Activated CD4-positive, alpha-beta T cell treated with anti-CD3 and anti-CD28 coated beads, Interleukin-2, amount 10 ng/mL, durations not matched to agents 24 days and 14 days (primary cell): ENCODE data around the gene HRNR. TPM values are rescaled to one million over a fixed set of nuclear protein-coding genes. Genes with fewer than 3 reads are reported as not detected.

Experiments used
- DNase-seq: peaks from one replicate; pipeline ENCODE4 v3.0.0; 2022
- H3K27ac Mint-ChIP-seq: one replicate; pipeline ENCODE4 v1.8.0; 2022; ENCODE audit warnings: mild to moderate bottlenecking, mixed read lengths
- H3K27me3 Mint-ChIP-seq: one replicate; pipeline ENCODE4 v1.8.0; 2022; ENCODE audit warnings: mixed read lengths
- H3K36me3 Mint-ChIP-seq: one replicate; pipeline ENCODE4 v1.8.0; 2022; ENCODE audit warnings: low read depth, mild to moderate bottlenecking, mixed read lengths
- H3K4me1 Mint-ChIP-seq: one replicate; pipeline ENCODE4 v1.8.0; 2021; ENCODE audit warnings: mixed read lengths
- H3K4me3 Mint-ChIP-seq: one replicate; pipeline ENCODE4 v1.8.0; 2022; ENCODE audit warnings: mild to moderate bottlenecking, moderate library complexity, mixed read lengths
- H3K9me3 Mint-ChIP-seq: one replicate; pipeline ENCODE4 v1.8.0; 2021; ENCODE audit warnings: mixed read lengths
- intact Hi-C: fragments of 100-400 bp; cut with micrococcal nuclease; formaldehyde crosslinking; loops from one replicate; pipeline ENCODE4 v1.15.1; 2023
- total RNA-seq: library from RNA; stranded (reverse); gene quantifications from 2 replicates; pipeline ENCODE4 v1.2.3, GENCODE V29; 2022

HRNR gene
- total RNA-seq, 1 donor from 2014 or later: not detected

DNA sequence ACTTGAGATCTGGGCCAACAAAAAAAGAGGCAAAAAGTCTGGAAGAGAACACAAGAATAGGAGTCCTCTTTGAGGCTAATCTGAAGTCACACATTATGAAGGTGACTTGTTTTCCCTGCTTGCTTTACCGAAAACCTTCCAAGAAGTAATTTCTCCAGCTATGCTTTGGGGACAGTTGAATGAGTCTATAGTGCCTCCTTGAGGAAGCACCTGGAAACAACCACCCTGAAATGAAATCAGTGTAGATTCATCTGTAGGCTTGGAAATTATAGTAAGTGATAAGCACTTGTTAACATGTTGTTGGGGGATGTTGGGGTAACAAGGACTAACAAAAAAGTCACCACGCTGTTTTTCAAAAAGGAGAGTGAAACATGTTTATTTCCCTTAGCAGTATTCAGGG lies 41.6 kb downstream of the HRNR start:
- no peak overlapping the region for H3K4me3 Mint-ChIP-seq
- peak; percentile 66 for DNase-seq
- H3K27me3 Mint-ChIP-seq: peaks cover 23% of the 10 kb centered on the region
- H3K4me1 Mint-ChIP-seq: peaks cover 3% of the 10 kb centered on the region
- no peak overlapping the region for H3K27ac Mint-ChIP-seq
- H3K36me3 Mint-ChIP-seq: no peaks in the 10 kb centered on the region
- intact Hi-C loops: loop anchor here (1.0 kb wide), 1 partner anchor 41 kb away; no protein-coding TSS in a partner anchor
- no peaks in the 10 kb centered on the region for H3K9me3 Mint-ChIP-seq

DNA sequence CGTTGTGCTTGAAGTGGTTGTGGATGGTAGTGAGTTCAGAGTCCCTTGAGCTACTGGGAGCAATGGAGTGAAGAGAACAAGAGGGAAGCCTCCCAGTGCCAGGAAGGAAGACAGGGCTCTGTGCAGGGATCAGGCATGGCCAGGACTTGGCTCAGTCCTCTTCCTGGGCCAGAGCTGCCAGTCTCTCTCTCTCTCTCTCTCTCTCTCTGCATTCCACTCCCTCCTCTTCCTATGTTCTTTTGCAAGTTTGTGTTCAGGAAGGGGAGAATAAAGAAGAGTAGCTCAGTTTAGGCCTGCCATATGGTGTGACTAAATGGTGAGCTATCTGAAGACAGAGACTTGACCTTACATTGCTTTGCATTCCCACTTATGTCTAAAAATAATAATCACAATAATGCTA lies 44.4 kb downstream of the HRNR start:
- no peaks in the 10 kb centered on the region for H3K36me3 Mint-ChIP-seq
- H3K27ac Mint-ChIP-seq: no peak overlapping the region
- no peak for DNase-seq
- no peak overlapping the region for H3K4me3 Mint-ChIP-seq
- H3K4me1 Mint-ChIP-seq: no peaks in the 10 kb centered on the region
- intact Hi-C loops: no loop called here
- peaks cover 29% of the 10 kb centered on the region for H3K27me3 Mint-ChIP-seq
- H3K9me3 Mint-ChIP-seq: no peaks in the 10 kb centered on the region

DNA sequence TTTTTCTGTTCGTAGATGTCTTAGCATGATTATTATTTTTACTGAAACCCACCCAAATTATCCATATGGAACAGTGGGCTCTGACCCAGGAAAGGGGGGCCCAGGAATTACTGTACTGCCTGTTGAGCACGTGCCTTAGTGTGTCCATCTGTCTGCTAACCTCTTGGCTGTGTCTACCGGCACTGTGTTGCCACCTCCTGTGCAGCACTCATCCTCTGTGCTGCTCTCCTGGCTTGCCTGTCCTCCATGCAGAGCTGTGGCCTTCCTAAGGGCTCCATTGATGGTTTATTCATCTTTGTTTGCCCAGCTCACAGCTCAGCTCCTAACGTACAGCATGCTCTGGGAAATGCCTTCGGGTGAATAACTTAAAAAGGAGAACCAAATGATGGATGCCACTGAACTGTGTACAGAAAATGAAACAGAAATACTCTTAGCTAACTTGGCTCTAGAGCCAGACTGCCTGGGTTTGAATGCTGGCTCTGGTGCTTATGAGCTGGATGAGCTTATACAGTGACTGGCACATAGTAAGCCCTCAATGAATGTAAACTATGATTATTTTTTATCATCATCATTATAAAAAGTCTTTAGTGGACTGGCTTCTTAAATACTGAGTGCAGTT lies 53.6 kb downstream of the HRNR start:
- Mint-ChIP-seq H3K27me3 (peaks cover 10% of the 10 kb centered on the region), H3K4me1 (peaks cover 10% of the 10 kb centered on the region), H3K9me3 (peaks cover 3% of the 10 kb centered on the region), H3K36me3 (no peaks in the 10 kb centered on the region), H3K4me3 (no peak overlapping the region), H3K27ac (no peak overlapping the region)
- no peak for DNase-seq
- intact Hi-C loops: no loop called here

DNA sequence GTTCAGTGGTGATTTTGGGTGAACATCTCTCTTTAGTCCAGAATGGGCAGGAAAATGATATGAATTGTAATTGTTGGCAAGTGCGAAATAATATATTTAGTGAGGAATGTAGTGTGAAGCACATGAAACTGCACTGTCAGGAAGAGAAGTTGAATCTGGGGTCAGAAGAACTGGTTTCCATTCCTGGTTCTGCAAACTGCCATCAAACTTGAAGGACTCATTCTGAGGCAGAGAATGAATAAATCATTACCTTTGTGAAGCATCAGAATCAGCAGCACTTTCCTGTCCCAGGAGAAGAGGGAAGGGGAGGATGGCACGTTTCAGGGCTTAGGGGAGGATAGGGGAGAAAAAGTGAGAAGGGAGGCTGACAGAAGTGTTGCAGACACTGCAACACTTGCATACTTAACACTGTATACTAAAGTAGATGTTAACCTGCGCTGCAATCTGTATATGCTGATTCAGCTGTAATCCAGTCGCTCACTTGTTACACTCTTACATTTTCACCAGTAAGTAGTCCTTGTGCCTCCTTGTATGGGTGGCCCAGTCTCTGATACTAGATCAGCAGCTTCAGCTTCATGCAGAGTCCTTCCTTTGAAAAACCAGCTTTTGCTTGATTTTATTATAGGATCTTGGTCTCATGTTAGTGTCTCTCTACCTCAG lies 54.5 kb downstream of the HRNR start:
- Mint-ChIP-seq H3K4me1 (peaks cover 10% of the 10 kb centered on the region), H3K4me3 (no peak overlapping the region), H3K36me3 (no peaks in the 10 kb centered on the region), H3K9me3 (peaks cover 3% of the 10 kb centered on the region), H3K27me3 (peaks cover 5% of the 10 kb centered on the region), H3K27ac (no peak overlapping the region)
- DNase-seq: no peak
- intact Hi-C loops: no loop called here

DNA sequence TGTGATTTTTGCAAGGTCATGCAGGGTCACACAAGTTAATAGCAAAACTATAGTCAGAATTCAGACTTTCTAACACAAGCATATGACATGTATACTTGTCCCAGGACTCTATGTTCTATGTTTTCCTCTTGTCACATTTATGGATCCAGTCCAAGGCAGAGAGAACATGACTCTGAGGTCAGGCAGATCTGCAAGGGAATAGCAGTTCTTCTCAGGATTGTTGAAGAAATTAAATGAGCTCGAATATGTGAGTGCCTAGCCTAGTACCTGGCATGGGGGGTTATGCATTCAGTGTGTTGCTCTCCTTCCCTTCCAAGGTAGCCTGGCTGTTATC lies 55.5 kb downstream of the HRNR start:
- intact Hi-C loops: no loop called here
- no peak for DNase-seq
- no peak overlapping the region for H3K27ac Mint-ChIP-seq
- no peaks in the 10 kb centered on the region for H3K36me3 Mint-ChIP-seq
- H3K4me1 Mint-ChIP-seq: peaks cover 10% of the 10 kb centered on the region
- no peak overlapping the region for H3K4me3 Mint-ChIP-seq
- H3K27me3 Mint-ChIP-seq: peaks cover 3% of the 10 kb centered on the region
- H3K9me3 Mint-ChIP-seq: peaks cover 3% of the 10 kb centered on the region

DNA sequence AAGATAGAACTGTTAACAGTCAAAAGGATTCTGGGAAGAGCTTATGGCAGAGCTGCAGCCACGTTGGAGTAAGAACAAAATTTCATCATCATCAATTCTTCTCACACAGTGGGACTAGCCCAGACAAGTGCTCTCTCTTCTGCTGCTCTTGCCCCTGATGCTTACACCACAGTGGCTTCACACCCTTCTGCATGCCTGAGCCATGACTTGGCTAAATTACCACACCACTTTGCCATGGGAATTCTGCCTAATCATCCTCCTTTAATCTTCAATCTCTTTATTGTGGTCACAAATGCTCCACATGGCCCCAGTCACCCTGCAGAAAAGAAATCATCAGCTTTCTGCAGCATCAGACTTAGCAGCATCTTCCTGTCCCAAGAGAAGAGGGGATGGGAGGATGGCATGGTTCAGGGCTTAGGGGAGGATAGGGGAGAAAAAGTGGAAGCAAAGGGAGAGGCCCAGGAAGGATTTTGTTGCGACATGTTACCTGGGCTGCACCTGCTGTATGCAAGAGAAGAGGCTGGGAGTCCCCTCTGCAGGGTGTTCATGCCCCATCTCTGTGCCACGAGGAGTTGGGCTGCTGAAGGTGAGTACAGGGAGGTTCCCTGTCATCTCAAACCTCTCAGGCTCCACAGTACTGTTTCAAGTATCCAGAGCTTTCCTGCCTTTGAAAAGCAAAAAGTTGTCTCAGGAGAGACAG lies 56.0 kb downstream of the HRNR start:
- Mint-ChIP-seq H3K27me3 (no peaks in the 10 kb centered on the region), H3K4me3 (no peak overlapping the region), H3K4me1 (peaks cover 10% of the 10 kb centered on the region), H3K9me3 (peaks cover 3% of the 10 kb centered on the region), H3K27ac (no peak overlapping the region), H3K36me3 (no peaks in the 10 kb centered on the region)
- intact Hi-C loops: no loop called here
- DNase-seq: no peak

DNA sequence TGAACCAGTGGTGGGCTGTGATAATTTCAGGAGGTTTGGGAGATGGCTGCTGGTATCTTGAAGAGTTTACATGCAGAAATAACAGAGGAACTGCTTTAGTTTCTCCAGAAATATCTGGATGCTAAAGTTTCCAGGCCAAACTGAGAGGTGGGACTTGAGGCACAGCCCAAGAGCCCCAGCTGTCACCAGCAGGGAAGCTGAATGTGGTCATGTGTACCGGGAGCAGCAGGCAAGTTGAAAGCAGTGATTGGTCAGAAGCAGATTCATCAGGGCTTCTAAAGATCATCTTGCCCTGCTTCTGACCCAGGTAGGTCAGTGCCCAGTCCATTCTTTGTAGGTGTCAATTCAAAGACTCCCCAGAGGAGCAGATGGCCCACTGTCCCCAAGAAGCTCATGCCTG lies 57.0 kb downstream of the HRNR start:
- Mint-ChIP-seq H3K9me3 (peaks cover 3% of the 10 kb centered on the region), H3K27me3 (peaks cover 2% of the 10 kb centered on the region), H3K36me3 (no peaks in the 10 kb centered on the region), H3K27ac (no peak overlapping the region), H3K4me3 (no peak overlapping the region), H3K4me1 (peaks cover 10% of the 10 kb centered on the region)
- intact Hi-C loops: no loop called here
- DNase-seq: no peak

DNA sequence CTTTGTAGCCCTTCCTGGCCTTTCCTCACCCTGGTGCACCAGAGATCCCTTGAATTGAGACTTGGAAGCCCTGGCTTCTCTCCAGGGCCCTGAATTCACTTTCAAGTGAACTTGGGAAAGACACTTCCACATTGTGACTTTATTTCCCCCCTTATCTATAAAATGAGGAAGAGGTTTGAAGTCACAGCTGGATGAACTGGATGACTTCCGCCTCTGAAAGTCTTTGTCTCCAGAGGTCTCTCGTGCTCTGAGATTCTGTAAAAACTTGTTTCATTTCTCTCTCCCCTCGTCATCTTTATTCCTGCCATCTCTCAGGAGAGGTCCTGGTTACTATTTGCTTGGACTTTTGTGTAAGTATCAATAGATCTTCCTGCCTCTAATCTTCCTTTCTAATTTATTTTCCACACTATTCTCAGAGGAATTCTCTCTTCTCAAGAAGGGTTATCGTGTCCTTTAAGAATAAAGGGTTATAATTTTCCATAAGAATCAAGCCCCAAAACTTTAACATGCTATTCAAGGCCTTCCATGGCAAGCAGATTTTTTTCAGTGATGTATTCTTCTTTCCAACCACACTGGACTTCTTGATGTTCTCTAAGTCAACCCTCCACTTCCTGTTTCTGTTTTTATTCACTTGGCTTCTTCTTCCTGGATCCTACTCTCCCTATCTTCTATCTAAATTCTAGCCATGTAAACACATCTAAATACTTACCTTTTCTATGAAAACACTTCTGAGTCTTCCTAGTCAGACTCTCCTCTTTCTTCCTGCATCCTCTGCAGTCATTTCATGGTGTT lies 58.5 kb downstream of the HRNR start:
- H3K27me3 Mint-ChIP-seq: peaks cover 9% of the 10 kb centered on the region
- H3K9me3 Mint-ChIP-seq: peaks cover 3% of the 10 kb centered on the region
- DNase-seq: no peak
- H3K36me3 Mint-ChIP-seq: no peaks in the 10 kb centered on the region
- H3K27ac Mint-ChIP-seq: no peak overlapping the region
- H3K4me1 Mint-ChIP-seq: peaks cover 10% of the 10 kb centered on the region
- no peak overlapping the region for H3K4me3 Mint-ChIP-seq
- intact Hi-C loops: no loop called here

DNA sequence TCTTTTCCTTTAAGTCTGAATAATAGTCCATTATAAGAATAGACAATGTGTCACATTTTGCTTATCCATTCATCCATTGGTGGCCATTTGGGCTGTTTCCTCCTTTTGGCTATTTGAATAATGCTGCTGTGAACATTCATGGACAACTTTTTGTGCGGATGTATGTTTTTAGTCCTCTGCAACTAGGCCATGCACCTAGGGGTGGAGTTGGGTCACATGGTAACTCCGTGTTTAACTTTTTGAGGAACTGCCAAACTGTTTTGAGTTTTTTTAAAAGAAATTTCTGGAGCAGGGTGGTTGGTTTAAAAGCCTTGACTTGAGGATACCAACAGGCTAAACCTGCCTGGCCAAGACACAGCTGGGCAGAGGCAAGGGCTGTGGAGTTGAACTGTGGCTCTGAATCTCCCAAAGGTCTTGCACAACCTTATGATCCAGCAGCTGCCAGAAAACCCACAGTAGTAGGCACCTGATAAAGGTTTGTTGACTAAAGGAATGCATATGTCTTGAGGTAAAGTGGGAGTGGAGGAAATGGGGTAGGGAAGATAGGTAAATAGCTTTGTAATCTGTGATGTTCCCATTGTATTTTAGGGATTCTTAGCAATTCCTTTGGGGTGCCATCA lies 59.4 kb downstream of the HRNR start:
- DNase-seq: no peak
- H3K36me3 Mint-ChIP-seq: no peaks in the 10 kb centered on the region
- intact Hi-C loops: no loop called here
- H3K4me1 Mint-ChIP-seq: peaks cover 10% of the 10 kb centered on the region
- H3K27ac Mint-ChIP-seq: no peak overlapping the region
- H3K27me3 Mint-ChIP-seq: peaks cover 9% of the 10 kb centered on the region
- H3K4me3 Mint-ChIP-seq: no peak overlapping the region
- peaks cover 3% of the 10 kb centered on the region for H3K9me3 Mint-ChIP-seq

DNA sequence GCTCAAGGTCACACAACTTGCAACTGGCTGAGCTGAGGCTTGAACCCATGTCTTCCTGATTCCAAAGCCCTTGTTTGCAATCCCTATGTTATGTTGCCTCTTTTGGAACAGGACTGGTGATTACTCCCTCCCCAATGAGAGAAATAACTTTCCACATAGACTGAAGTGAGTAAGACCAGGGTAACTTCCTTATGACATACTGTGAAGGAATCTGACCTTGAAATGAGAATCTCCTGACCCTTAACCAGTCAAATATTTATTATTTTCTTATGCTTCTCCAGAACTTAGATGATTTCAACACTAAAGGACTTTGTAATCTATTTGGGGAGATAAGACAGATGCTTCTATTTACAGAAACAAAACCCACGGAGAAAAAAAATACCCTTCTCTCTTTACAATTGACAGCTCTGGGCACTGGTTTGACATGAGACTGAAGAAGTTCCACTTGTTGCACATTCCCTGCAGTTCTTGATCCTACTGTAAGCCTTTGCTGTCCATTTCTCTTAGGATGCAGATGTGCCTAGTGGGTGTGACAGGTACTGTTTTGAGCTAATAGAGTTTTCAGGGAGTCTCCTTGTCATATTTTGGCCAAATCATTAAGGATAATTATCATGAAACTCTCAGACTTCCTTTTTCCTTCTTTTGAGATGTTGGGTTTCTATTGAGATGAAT lies 61.1 kb downstream of the HRNR start:
- peaks cover 3% of the 10 kb centered on the region for H3K9me3 Mint-ChIP-seq
- H3K36me3 Mint-ChIP-seq: no peaks in the 10 kb centered on the region

More for the DNA sequence above, 61.1 kb downstream of the HRNR start:
- Mint-ChIP-seq H3K27me3 (peaks cover 14% of the 10 kb centered on the region), H3K4me3 (no peak overlapping the region), H3K4me1 (peaks cover 9% of the 10 kb centered on the region), H3K27ac (no peak overlapping the region)
- intact Hi-C loops: no loop called here
- DNase-seq: no peak

Other genes starting within 250 kb of the HRNR start
- 103 and 107 TPM in 2 replicates for gene S100A10, start 230.3 kb downstream of the HRNR start, total RNA-seq
- gene S100A11, start 187.2 kb downstream of the HRNR start, total RNA-seq: 218 TPM in 2 replicates
- not detected in 2 replicates for gene TCHHL1, start 135.1 kb downstream of the HRNR start, total RNA-seq
- gene TCHH, start 108.7 kb downstream of the HRNR start, total RNA-seq: not detected in 2 replicates
- gene RPTN, start 65.0 kb downstream of the HRNR start, total RNA-seq: not detected in 2 replicates
- gene FLG, start 101.0 kb upstream of the HRNR start, total RNA-seq: not detected in 2 replicates
- gene FLG2, start 135.8 kb upstream of the HRNR start, total RNA-seq: not detected in 2 replicates
- not detected in 2 replicates for gene CRNN, start 190.1 kb upstream of the HRNR start, total RNA-seq